Lung microvascular endothelial cell (primary cell): ENCODE results near the gene NAT8. TPM values are rescaled to one million over a fixed set of nuclear protein-coding genes. Genes with fewer than 3 reads are reported as not detected.
"Not testable (repeated sequence)": the region's sequence is repeated elsewhere in the genome, so short reads cannot be mapped to it uniquely, and the experiment has no call there.

Experiments used
- DNase-seq, 2 donors: peaks; one replicate each; pipeline versions ENCODE4 v3.0.0 to v3.0.0-alpha.2; 2010; ENCODE audit warnings: low read depth in 2 of 2
- total RNA-seq: library from RNA; depleted of rRNA; stranded (reverse); fragments of >200 nt; gene quantifications from 2 replicates; pipeline ENCODE4 v1.2.1, GENCODE V29; 2014

The NAT8 gene
- total RNA-seq, 1 donor from 2014 or later: not detected

GRCh38 chr2:73636977-73637376 is 5.2 kb downstream of the NAT8 start:
- DNase-seq: not testable (repeated sequence)

- DNase-seq: peak; percentile 10 to 12
These were observed 11.5 kb downstream of the NAT8 start for GRCh38 chr2:73630662-73631266.

DNA sequence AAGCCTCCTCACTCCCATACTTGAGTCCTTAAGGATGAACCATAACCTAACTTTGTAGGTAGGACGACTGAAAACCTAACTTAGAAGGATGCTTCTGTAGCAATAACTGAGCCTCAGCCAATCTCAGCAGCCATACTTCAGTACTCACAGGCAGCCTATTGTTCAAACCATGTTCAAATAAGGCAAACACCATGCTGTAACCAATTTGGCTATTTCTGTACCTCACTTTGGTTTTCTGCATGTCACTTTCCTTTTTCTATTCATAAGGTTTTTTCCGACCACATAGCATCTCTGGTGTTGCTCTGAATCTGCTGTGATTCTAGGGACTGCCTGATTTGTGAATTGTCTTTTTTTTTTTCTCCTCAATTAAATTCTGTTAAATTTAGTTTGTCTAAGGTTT is 13.7 kb downstream of the NAT8 start:
- not testable (repeated sequence) for DNase-seq

GRCh38 chr2:73626237-73626636 is 16.0 kb downstream of the NAT8 start:
- DNase-seq: not testable (repeated sequence)

DNA sequence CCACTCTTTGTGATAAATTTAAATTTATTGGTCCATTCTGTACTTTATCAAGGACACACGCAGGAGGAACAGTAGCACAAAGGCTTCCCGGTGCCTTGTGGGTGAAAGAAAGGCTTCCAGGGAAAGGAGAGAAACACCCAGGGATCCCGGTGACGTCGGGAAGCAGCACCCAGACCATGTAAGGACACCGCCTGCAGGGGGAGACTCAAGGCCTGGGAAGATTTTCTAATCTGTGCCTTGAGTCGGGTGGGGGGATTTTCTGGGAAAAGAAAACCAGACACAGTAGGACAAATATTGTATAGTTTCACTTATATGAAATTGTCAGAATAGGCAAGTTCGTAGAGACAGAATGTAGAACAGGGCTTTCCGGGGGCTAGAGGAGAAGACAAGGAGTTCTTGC is 17.6 kb downstream of the NAT8 start:
- not testable (repeated sequence) for DNase-seq

DNA sequence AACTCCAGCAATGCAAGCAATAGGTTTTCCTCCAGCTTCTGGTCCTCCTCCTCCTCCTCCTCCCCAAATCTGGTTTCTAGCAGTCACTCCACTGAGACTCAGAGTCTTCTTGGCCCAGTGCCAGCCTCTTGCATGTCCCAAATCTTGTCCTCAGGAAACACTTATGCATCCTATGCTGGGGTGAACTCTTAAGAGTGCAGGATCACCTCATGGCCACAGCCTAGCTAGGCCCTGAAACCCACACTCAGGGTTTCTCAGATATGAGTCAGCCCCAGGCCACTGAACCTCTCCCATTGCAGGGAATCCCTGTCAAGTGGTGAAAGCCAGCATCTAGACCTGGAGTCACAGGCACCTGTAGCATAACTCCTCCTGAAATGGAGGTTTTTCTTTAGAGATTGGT is 18.2 kb downstream of the NAT8 start:
- DNase-seq: not testable (repeated sequence)

- DNase-seq: not testable (repeated sequence)
These were observed 22.3 kb downstream of the NAT8 start for GRCh38 chr2:73619925-73620324.

GRCh38 chr2:73614997-73615396 is 27.2 kb downstream of the NAT8 start:
- no peak for DNase-seq

DNA sequence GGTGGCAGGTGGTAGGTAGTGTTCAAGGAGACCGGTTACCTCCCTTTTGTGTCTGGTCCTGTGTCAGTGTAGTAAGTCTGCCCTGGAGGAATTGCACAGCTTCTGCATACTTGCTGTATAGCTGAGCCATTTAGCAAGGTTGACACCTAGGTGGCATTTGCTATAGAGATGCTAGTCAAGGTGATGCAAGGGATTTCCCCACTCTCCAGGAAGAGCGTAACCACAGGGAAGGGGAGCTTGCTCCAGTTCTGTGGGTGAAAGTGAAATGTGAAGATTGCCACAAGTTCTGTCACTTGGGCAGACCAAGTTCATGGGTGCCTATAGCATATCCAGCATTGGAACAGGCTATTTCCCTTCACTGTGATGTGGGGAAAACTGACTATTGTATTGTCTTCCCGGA is 28.1 kb downstream of the NAT8 start:
- DNase-seq: no peak

DNA sequence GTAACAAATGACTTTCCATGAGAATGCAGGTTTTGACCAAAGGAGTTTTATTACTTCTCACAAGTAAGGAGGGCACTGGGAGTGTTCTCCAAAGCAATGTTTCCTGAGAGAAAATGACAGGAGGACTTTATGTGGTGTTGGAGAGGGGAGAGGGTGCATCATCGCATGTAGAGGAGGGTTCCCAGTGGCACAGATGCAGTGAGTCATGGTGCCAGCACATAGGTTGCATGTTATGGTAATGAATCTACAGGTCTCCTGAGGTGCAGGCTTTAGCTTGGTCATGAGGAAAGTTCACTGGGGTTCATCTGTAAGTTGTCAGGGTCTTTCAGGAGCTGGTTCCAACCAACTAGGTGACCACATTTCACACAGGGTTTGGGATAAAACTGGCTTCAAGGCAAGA is 30.4 kb downstream of the NAT8 start:
- no peak for DNase-seq

DNA sequence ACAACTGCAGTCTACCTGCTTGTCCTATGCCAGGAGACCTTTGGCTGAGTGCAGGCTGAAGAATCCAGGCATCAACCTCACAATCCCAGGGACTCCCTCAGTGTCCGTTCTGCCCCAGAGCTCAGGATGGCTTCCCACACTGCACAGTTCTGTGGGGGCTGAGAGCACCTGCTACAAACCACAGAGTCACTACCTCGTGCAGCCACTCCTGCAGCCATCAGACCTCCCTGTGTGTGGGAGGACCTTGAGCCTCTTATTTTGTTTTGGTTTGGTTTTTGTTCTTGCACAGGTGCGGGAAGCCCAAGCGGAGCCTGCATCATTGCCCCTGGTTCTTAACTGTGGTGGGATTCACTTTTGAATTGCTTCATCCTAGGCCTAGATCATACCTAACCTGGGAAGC is 31.0 kb downstream of the NAT8 start:
- DNase-seq: no peak

GRCh38 chr2:73610111-73610510 is 32.1 kb downstream of the NAT8 start:
- DNase-seq: no peak

GRCh38 chr2:73604589-73604988 is 37.6 kb downstream of the NAT8 start:
- DNase-seq: not testable (repeated sequence)

- DNase-seq: peak in 1 of 2 donors; percentile 72
These were observed 39.1 kb downstream of the NAT8 start for GRCh38 chr2:73603099-73603588.

GRCh38 chr2:73601780-73602179 is 40.4 kb downstream of the NAT8 start:
- DNase-seq: no peak

DNA sequence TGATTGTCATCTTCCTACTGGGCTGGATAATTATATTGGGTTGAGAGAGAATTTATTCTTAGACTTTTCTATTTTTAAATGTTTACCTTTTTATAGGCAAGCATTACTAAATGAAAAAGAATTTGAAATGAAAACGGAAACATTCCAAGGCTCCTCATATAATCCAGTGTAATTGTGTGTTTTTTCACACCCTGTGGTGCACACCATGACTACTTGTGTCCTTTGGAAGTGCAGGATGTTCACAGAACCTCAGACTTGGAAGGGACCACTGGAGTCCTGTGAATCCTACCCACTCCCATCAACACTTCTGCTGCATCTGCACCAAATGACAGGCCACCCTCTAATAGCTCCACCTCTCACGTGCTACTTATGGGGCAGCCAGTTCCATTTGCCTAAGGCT is 48.0 kb downstream of the NAT8 start:
- no peak for DNase-seq

GRCh38 chr2:73593680-73594079 is 48.5 kb downstream of the NAT8 start:
- DNase-seq: no peak

Other genes starting within 250 kb of the NAT8 start
- gene TPRKB, start 94.9 kb upstream of the NAT8 start, total RNA-seq: 20.4 and 30.3 TPM in 2 replicates
- 16.6 and 19.8 TPM in 2 replicates for gene DUSP11, start 137.7 kb upstream of the NAT8 start, total RNA-seq
- not detected in 2 replicates for gene C2orf78, start 141.8 kb upstream of the NAT8 start, total RNA-seq
- gene STAMBP, start 186.5 kb upstream of the NAT8 start, total RNA-seq: 8.9 and 13.3 TPM in 2 replicates